ENCODE results near the gene APC2.

APC2 gene

DNA sequence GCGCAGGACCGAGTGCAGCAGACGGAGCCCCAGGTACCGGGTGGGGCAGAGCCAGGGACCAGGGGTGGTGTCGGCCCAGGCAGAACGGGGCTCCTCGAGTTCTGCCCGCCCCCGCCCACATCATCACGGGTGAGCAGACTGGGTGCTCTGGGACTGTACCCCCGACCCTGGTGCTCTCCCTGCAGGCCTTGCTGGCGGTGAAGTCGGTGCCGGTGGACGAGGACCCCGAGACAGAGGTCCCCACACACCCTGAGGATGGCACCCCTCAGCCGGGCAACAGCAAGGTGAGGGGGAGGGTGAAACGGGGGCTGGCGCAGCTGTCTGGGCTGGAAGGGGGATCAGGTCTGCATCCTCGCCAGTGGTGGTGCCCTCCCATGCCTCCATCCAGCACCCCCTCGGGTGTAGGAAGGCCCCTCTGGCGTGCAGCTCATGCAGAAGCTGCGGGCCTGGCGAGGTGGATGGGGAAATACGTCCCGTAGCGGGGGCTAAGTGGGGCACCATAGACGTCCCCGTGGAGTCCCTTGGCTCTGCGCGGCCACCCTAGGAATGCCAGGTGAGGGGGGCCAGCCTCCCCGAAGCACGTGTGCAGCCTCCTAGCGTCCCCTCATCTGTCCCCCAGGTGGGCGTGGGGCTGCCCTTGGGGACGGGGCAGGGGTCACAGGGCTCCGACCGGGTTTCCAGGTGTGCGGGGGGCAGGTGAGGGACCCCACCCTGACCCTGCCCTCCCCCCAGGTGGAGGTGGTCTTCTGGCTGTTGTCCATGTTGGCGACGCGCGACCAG, 6.4 kb downstream of the APC2 start:
- Histone ChIP-seq H3K36me3 (replicated peaks; ENCODE audit: low read depth, low read length) (no peaks in the 10 kb centered on the region), H2AFZ (ENCODE audit: low read depth, low read length) (no peak overlapping the region), H3K4me2 (ENCODE audit: low read length) (no peak overlapping the region), H3K79me2 (ENCODE audit: low read length) (no peaks in the 10 kb centered on the region), H3K27me3 (ENCODE audit: low read depth, low read length) (no peaks in the 10 kb centered on the region), H3K4me3 (ENCODE audit: low read length) (no peak overlapping the region), H3K27ac (ENCODE audit: low read length) (no peak overlapping the region), H4K20me1 (ENCODE audit: insufficient read depth, low read length) (peaks cover 3% of the 10 kb centered on the region; the same call in 1 of the 2 replicates), H3K9ac (ENCODE audit: low read length) (no peak overlapping the region), H3K4me1 (ENCODE audit: low read length) (peaks cover 7% of the 10 kb centered on the region), H3K9me3 (ENCODE audit: insufficient read depth, low read length) (no peaks in the 10 kb centered on the region)
- TF ChIP-seq, protein P1, sequence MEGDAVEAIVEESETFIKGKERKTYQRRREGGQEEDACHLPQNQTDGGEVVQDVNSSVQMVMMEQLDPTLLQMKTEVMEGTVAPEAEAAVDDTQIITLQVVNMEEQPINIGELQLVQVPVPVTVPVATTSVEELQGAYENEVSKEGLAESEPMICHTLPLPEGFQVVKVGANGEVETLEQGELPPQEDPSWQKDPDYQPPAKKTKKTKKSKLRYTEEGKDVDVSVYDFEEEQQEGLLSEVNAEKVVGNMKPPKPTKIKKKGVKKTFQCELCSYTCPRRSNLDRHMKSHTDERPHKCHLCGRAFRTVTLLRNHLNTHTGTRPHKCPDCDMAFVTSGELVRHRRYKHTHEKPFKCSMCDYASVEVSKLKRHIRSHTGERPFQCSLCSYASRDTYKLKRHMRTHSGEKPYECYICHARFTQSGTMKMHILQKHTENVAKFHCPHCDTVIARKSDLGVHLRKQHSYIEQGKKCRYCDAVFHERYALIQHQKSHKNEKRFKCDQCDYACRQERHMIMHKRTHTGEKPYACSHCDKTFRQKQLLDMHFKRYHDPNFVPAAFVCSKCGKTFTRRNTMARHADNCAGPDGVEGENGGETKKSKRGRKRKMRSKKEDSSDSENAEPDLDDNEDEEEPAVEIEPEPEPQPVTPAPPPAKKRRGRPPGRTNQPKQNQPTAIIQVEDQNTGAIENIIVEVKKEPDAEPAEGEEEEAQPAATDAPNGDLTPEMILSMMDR (IDR thresholded peaks at IDR 0.05; ENCODE audit: low read depth, low read length), result no peak
- TF ChIP-seq EZH2phosphoT487 (IDR thresholded peaks at IDR 0.05; ENCODE audit: low read depth), result no peak

DNA sequence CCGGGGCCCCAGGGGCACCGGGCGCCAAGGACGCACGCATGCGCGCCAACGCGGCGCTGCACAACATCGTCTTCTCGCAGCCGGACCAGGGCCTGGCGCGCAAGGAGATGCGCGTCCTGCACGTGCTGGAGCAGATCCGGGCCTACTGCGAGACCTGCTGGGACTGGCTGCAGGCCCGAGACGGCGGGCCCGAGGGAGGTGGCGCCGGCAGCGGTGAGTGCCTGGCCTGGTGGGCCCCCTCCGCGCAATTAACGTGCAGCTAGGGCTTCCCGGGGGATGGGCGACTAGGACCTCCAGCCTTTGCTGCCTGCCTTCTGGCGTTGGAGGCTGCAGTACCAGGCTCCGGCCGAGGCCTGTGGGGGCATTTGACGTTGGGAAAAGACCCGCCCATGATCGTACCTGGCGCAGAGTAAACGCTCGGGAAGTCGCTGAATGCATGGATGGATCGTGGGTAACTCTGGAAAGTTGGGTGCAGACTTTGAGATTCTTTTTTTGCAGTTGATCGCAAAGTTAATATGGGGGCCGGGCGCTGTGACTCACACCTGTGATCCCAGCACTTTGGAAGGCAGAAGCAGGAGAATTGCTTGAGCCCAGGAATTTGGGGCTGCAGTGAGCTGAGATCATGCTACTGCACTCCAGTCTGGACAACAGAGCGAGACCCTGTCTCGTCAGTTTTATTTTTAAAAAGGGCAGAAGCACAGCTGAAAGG, 7.3 kb downstream of the APC2 start:
- TF ChIP-seq EZH2phosphoT487 (IDR thresholded peaks at IDR 0.05; ENCODE audit: low read depth), result no peak
- TF ChIP-seq, protein P1 (IDR thresholded peaks at IDR 0.05; ENCODE audit: low read depth, low read length), result no peak
- H3K4me1 ChIP-seq (ENCODE audit: low read length), result peaks cover 7% of the 10 kb centered on the region
- H2AFZ ChIP-seq (ENCODE audit: low read depth, low read length), result no peak overlapping the region
- no peak overlapping the region for H3K27ac ChIP-seq (ENCODE audit: low read length)
- no peaks in the 10 kb centered on the region for H3K9me3 ChIP-seq (ENCODE audit: insufficient read depth, low read length)
- no peaks in the 10 kb centered on the region for H3K36me3 ChIP-seq (replicated peaks; ENCODE audit: low read depth, low read length)
- no peak overlapping the region for H3K9ac ChIP-seq (ENCODE audit: low read length)
- H4K20me1 ChIP-seq (ENCODE audit: insufficient read depth, low read length), result peaks cover 3% of the 10 kb centered on the region; the same call in 1 of the 2 replicates
- H3K4me2 ChIP-seq (ENCODE audit: low read length), result no peak overlapping the region
- no peaks in the 10 kb centered on the region for H3K79me2 ChIP-seq (ENCODE audit: low read length)
- no peaks in the 10 kb centered on the region for H3K27me3 ChIP-seq (ENCODE audit: low read depth, low read length)
- no peak overlapping the region for H3K4me3 ChIP-seq (ENCODE audit: low read length)

DNA sequence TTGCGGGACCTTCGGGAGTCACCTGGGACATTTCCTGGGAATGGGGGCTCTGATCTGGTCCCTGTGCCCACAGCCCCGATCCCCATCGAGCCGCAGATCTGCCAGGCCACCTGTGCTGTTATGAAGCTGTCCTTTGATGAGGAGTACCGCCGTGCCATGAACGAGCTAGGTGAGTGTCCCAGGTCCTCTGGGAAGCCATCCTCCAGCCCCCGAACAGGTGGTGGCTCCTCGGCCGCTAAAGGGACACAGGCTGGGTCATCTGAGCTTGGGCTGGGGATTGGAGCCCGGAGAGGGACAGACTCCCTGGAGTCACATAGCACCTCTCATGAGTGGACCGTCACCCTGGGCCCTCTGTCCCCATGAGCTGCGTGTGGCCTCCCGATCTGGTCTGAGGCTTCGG, 8.0 kb downstream of the APC2 start:
- Histone ChIP-seq H2AFZ (ENCODE audit: low read depth, low read length) (no peak overlapping the region), H4K20me1 (ENCODE audit: insufficient read depth, low read length) (peaks cover 3% of the 10 kb centered on the region; the same call in 1 of the 2 replicates), H3K4me3 (ENCODE audit: low read length) (no peak overlapping the region), H3K9ac (ENCODE audit: low read length) (no peak overlapping the region), H3K36me3 (replicated peaks; ENCODE audit: low read depth, low read length) (no peaks in the 10 kb centered on the region), H3K79me2 (ENCODE audit: low read length) (no peaks in the 10 kb centered on the region), H3K27ac (ENCODE audit: low read length) (no peak overlapping the region), H3K27me3 (ENCODE audit: low read depth, low read length) (no peaks in the 10 kb centered on the region), H3K4me2 (ENCODE audit: low read length) (no peak overlapping the region), H3K9me3 (ENCODE audit: insufficient read depth, low read length) (no peaks in the 10 kb centered on the region), H3K4me1 (ENCODE audit: low read length) (peaks cover 7% of the 10 kb centered on the region)
- TF ChIP-seq EZH2phosphoT487 (IDR thresholded peaks at IDR 0.05; ENCODE audit: low read depth), result no peak
- TF ChIP-seq, protein P1 (IDR thresholded peaks at IDR 0.05; ENCODE audit: low read depth, low read length), result no peak

DNA sequence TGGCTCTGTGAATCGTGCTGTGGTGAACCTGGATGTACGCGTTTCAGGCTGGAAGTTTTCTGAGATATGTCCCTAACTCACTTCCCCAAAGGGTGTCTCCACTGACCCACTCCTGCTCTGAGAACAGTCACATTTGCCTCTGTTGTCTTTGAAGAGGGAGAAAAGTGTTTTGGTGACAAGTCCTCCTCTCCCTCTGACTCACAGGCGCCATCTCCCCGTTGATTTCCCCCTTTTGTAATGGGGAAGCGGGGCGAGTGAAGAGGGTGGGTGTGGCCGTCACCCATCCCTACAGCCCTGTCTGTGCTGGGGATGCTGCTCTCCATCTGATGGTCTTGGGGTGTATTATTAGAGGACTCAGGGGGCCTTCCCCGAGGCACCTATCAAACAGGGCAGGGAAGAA, 9.6 kb downstream of the APC2 start:
- H3K36me3 ChIP-seq (replicated peaks; ENCODE audit: low read depth, low read length), result no peaks in the 10 kb centered on the region
- no peak overlapping the region for H2AFZ ChIP-seq (ENCODE audit: low read depth, low read length)
- no peaks in the 10 kb centered on the region for H3K79me2 ChIP-seq (ENCODE audit: low read length)
- H3K4me3 ChIP-seq (ENCODE audit: low read length), result no peak overlapping the region
- peaks cover 7% of the 10 kb centered on the region for H3K4me1 ChIP-seq (ENCODE audit: low read length)
- no peaks in the 10 kb centered on the region for H3K9me3 ChIP-seq (ENCODE audit: insufficient read depth, low read length)
- H3K4me2 ChIP-seq (ENCODE audit: low read length), result no peak overlapping the region
- peaks cover 3% of the 10 kb centered on the region; the same call in 1 of the 2 replicates for H4K20me1 ChIP-seq (ENCODE audit: insufficient read depth, low read length)
- H3K9ac ChIP-seq (ENCODE audit: low read length), result no peak overlapping the region
- TF ChIP-seq, protein P1 (IDR thresholded peaks at IDR 0.05; ENCODE audit: low read depth, low read length), result no peak
- TF ChIP-seq EZH2phosphoT487 (IDR thresholded peaks at IDR 0.05; ENCODE audit: low read depth), result no peak
- no peak overlapping the region for H3K27ac ChIP-seq (ENCODE audit: low read length)
- no peaks in the 10 kb centered on the region for H3K27me3 ChIP-seq (ENCODE audit: low read depth, low read length)
